GM03348 (cell line): Measurements from ENCODE around the gene TMEM165.

ENCODE experiments used
- DNase-seq: peaks from one replicate; pipeline ENCODE4 v3.0.0; 2012; ENCODE audit warnings: low spot score

The TMEM165 gene

DNA sequence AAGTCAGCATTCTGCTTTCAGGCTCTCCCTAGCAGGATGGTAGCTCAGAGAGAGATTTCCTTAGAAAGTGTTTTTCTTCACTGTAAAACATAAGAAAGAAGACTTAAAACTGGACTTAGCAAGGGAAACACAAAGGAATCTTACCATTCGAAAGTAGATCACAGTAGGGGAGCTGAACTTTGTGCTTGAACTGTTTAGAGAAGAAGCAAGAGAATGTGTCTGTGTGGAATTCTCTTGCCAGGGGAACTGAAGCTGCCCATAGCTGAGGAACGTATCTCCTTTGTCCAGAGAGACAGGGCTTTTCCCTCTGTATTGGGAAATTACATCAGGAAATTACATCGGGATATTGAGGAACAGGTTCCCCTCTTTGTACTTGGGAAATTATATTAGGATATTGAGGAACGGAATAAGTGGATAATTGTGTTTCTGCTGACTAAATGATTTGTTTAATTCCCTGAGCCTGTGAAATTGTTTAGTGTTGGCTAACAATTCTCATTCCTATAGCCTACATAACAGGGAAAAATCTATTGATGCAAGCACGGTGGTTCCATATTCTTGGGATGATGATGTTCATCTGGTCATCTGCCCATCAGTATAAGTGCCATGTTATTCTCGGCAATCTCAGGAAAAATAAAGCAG is 28.6 kb upstream of the TMEM165 start:
- DNase-seq, result no peak

DNA sequence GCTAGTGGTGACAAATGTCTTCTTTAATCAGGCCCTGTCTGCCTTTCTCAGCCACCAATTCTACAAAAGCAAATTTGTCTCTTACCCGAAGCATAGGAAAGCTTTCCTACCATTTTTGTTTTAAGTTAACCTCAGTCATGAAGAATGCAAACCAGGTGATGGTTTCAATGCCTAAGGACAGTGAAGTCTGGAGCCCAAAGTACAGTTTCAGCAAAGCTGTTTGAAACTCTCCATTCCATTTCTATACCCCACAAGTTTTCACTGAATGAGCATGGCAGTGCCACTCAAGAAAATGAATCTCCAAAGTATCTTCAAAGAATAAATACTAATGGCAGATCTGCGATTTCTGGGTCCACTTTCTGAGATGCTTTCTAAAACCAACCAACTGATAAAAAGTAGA is 25.8 kb upstream of the TMEM165 start:
- no peak for DNase-seq

DNA sequence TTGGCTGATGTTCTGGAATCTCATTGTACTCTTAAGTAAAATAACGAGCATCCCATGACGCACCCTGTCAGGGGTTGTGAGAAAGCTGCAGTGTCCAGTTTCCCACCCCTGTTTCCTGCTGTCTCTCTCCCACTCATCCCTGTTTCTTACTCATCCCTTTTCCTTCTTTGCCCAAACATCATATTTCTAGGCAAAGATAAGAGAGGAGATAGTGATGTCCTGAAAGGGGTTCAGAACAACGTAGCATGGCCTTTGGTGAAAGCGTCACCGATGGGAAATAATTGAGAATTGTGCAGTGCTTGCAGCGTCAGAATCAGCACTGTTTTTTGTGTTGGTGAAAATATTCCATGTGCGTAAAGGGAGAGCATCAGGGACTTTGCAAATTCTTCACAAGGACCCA is 23.5 kb upstream of the TMEM165 start:
- DNase-seq, result no peak

DNA sequence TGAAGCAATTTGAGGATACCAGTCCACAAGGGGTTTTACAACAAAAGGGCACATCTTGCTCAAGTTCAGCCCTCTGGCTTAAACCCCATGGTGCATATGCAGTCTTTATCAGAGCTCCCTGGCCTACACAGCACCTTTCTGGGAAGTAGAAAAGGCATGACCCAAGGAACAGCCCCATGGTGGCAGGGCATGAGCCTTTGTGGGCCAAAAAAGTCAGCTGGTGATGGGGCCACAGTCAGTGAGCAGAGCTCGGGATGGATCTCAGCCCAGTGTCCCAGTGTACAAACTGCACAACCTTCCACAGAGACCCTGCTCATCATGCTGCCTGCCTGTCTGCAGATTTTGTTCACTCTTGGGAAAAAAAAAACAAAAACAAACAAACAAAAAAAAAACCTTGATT is 22.3 kb upstream of the TMEM165 start:
- no peak for DNase-seq

DNA sequence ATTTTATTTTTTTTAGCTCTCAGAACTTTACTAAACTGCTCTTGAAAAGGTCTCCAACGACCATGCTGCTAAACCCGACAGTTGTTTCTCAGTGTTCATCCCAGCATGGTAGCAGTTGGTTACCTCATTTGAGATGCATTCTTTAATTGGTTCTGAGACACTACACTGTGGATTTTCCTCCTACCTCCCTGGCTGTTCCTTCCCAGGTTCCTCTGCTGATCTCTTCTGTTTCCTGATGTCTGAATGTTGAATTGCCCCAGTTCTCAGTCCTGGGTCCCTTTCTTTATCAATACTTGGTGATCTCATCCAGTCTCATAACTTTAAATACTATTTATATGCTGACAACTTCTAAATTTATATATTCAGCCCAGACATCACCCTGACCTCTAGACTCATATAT is 19.1 kb upstream of the TMEM165 start:
- DNase-seq, result no peak

DNA sequence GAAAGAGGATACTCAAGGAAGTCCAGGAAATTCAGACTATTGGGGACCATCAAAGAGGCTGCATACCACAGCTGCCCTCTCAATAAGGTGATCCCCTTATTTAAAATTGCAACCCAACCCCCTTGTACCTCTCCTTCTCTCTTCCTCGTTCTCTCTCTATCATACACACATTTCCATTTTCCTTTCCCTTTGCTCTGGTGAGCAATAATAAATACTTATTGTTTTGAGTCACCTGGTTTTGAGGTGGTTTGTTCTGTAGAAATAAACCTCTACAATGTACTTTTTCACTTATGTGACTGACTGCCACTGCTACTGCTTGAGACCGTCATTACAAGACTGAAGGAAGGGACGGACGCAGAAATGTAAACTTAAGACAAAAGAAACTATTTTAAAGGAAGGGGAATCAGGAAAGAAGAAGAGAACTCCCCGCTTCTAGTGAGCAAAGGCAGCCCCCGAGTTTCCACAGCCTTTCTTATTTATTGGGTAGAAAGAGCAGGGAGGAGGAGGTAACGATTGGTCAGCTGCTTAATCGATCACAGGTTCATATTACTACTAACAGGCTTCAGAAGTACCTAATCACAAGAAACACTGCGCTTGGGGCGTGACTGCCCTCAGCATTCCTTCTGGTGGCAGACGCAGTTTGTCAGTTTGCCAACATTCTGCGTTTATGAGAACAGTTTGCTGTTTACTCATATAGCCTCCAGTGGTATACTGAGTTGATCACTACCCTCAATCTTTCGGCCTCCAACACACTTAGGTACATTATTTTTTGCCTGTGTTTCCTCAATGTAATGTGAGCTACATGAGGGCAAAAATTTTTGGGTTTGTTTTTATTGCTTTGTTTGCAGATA is 16.9 kb upstream of the TMEM165 start:
- no peak for DNase-seq

DNA sequence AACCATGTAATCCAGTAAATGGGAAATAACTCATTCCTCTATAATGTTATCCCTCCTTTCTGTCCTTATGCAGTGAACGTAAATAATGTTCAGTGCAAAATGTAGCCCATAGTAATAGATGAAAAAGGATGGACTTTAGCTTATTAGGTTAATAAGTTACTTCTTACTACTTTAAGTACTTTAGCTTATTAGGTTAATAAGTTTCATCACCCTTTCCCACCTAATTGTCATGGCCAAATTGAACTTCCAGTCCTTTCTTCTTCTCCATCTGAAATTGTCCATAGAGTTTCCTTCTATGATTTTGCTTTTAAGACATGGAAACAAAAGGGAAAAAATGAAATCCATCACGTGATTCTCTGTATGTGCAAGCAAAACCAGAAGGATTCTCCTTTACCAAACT is 15.2 kb upstream of the TMEM165 start:
- no peak for DNase-seq

DNA sequence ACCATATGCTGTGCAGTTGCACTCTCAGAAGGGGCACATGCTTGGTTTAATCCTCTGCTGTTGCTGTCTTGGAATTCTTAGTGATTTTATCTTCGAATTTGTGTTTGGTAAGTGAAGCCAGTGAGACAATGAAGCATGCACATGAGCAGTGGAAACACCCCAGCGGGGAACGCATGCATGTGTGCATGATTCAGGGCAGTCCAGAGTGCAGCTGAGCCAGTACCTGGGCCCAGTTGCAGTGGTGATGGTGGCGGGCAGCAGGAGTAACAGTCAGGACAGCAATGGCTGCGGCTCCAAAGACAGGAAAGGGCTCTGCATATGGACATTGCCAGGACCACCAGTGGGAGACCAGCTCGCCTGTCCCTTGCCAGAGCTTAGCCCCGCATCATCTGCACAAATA is 14.3 kb upstream of the TMEM165 start:
- DNase-seq, result no peak

DNA sequence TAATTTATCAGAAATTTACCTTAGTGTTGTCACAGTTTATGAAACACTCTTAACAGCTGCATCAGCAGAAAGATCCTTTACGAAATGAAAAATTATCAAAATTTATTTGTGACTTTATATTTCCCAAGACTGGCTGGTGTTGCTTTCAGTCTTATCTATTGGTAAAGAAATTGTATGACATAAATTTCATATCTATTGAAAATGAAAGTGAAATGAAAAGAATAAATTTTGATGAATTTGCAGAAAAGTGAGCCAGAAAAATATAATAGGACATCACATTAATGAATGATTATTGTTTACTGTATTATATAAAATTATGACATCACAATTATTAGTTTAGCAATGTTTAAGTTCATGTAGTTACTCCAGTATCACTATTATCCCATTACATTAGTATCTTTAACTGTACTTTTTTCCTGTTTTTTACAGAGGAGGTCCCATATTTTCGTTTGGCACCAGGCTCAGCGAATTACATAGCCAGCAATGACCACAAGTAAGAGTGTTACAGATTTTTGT is 13.2 kb upstream of the TMEM165 start:
- no peak for DNase-seq

DNA sequence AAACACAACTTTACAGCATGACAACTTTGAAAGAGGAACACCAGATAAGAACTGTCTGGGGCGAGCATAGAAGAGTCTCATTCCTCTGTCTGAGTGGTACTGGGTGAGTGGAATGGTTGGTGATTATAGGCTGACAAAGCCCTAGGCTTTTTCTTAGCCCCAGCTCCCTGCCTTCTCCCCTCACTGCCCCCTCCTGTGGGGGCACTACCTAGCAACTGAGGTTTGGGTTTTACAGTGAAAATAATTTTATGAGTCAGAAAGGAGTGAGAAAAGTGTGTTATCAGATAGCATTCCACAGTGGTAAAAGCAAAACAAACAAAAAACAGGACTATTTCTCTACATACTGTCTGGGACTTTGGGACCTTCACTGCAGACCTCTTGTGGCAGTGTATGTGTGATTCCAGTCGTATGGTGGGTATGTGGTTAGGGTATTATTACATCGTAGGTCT is 10.5 kb upstream of the TMEM165 start:
- no peak for DNase-seq

DNA sequence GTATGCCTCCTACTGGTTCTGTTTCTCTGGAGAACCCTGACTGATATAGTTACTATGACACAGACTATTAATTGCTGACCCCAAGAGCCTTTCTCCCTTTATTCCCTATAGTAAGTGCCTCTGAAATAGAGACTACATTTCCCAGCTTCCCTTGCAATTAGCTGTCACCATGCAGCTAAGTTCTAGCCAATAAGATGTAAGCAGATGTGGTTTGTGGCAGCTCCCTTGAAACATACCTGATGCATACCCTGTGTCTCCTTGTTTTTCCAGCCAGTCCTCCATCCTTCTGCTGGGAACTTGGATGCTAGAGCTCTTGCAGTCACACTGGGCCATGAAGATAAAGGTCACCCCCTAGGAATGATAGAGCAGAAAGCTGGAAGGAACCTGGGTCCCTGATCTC is 9.7 kb upstream of the TMEM165 start:
- peak; percentile 12 for DNase-seq

DNA sequence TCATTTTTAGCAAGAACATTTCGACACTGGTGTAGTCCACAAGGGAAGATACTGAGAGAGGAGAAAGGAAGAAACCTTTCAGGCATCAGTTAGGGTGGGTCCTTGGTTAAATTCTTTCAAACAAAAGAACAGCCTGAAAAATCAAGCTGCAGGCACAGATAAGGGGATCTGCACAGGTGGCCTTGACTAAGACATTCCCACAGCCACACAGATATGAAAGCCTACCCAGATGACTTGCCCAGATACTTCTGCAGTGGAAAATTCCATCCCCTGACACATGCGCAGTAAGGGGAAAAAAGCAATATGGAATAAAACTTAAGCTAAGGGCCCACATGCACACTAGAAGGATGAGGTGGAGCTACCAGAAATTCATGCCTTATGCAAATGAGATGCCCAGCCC is 8.9 kb upstream of the TMEM165 start:
- no peak for DNase-seq

DNA sequence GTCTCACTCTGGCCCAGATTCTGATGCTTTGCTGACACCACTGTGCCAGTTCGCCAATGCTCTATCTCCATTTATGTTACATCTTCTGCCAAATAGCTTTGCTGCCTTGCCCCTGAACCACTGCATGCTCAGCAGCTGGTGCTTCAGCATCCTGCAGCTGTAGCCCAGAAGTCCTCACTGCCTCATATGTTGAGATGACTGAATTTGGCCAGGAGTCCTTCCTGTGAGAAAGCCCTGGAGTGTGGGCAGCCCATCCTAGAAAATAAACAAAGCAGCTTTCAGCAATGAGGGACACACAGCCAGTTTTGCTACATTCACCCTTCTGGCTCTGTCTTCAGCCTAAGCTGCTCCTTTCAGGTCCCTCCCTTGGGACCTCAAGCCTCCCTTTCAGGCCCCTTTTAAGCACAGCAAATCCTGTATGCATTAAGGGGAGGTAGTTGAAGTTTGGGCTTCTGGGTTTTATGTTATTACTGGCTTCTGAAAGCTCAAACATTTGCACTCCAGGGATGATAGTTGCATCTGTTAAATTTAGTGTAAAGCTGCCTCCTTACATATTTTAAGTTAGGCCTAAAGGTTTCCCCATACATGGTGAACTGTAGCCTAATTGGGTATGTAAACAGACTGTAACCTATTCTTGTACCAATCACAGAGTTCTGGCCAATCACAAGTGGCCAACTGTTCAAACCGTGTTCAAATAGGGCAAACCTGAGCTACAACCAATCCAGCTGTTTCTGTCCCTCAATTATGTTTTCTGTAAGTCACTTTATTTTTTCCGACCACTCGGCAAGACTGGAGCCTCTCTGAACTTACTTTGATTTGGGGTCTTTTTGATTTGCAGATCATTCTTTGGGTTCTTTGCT is 2.1 kb upstream of the TMEM165 start:
- peak; percentile 37 for DNase-seq

DNA sequence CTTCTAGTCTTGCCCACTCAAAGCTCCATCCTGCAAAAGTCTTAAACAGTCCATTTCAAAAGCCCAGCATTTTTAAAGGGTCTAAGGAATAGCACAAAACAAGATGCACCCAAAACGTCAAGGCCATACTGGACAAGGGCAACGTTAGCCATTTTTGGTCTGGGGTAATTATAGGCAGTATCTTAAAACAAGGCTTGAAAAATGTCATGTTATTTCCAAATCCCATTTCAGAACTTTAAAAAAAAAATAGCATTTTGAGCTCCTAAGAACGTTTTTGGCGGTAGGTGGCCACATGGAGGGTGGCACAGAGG is 584 bp upstream of the TMEM165 start:
- DNase-seq, result no peak

DNA sequence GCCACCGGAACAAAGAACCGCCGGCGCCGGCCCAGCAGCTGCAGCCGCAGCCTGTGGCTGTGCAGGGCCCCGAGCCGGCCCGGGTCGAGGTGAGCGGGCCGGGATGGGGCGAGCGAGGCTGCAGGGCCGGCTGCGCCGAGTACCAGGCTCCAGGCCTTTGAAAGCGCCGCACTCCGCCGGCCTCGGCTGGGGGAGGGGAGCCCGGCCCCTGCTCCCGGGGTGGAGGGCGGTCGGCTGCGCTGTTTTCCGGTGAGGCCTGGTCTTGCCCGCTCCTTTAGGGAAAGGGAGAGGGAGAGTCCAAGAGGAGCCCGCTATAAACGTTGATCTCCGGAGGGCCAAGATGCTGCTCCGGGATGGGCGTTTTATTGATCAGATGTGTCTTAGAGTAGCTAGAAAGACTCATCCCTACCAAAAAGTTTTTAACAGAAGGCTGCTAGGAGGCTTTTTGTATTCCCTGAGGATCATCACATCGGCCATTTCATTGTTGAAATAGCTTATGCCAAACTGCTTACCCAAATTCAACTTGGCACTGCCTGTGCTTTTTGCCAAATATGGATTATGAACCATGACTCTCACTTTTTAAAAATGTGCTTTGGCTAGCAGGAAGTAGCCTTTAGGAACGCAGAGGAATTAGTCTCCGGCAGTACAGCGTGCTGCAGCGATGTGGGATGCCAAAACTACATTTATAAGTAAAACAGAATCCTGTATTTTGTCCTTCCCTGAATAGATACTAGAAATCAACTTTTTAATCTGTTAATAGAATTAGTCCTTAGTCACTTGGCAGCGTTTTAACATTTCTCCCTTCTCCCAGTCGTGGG is 760 bp downstream of the TMEM165 start:
- DNase-seq, result peak; percentile 59

DNA sequence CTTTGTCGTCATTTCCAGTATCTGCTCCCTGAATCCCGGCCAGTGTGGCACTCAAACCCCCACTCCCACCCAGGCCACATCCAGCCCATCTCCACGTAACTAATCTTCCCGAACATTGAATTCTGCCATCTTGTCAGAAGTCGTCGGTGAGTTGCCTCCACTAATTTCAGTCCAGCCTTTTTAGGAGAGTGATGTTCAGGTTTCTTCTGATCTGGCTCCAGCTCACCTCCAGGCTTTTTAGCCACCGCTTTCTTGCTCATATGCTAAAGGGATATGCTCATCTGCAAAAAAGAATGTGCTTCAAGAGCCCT is 1.3 kb downstream of the TMEM165 start:
- peak; percentile 23 for DNase-seq

DNA sequence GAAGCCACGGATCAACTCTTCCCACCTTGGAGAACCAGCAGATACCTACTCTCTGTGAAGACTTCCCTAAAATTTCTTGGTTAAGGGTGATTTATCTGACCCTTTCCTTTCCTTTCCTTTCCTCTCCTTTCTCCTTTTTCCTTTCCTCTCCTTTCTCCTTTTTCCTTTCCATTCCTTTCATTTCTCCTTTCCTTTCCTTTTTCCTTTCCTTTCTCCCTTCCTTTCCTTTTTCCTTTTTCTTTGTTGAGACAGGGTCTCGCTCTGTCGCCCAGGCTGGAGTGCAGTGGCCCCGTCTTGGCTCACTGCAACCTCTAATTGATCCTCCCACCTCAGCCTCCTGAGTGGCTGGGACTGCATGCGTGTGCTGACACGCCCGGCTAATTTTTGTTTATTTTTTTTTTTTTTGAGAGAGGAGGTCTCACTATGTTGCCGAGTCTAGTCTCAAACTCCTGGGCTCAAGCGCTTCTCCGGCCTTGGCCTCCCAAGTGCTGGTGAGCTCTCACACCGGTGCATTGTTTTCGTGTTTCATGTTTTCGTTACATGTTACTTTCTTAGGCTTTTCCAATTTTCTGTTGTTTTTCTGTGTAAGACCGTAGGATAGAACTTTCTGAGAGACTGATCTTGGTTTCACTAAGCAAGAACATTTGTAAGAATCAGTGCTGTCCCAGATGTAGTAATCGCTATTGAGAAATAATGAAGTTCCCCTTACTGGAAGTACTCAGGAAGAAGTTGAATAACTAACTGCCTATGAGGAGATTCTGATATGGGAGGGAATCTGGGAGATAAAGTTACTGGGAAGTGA is 2.0 kb downstream of the TMEM165 start:
- peak; percentile 44 for DNase-seq

DNA sequence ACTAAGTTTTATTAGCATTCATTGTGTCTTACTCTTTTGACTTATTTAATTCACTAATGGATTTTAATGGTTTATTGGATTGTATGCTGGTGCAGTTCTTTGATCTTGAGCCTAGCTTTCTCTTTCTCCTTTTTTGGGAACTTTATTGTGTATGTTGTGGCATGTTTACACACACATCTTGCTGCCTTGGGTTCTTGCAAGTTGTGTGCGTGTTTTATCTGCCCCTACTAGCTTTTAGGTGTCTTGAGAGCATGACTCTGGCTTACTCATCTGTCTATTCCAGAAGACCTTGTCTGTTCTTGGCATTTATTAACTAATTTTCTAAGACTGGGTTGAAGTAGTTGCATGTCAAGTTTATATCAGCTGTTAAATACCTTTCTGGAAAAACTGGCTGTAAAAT is 2.7 kb downstream of the TMEM165 start:
- DNase-seq, result peak; percentile 10

DNA sequence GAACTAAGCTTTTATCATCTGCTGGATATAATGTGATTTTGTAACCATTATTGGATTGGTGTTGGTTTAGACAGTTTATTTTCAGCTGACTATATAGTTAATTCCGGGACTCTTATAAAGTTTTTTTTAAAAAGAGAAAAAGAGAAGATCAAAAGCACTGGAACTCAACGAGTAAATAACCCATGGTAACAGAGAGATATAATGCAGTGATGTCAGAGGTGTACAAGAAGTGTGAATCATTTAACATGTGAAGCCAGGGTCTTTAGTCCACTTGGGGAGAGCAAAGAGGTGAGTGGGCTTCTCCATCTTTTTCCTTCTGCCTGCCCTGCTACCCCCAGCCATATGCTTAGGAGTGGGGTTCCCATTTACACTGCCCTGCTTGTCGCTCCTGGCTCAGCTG is 3.2 kb downstream of the TMEM165 start:
- no peak for DNase-seq

DNA sequence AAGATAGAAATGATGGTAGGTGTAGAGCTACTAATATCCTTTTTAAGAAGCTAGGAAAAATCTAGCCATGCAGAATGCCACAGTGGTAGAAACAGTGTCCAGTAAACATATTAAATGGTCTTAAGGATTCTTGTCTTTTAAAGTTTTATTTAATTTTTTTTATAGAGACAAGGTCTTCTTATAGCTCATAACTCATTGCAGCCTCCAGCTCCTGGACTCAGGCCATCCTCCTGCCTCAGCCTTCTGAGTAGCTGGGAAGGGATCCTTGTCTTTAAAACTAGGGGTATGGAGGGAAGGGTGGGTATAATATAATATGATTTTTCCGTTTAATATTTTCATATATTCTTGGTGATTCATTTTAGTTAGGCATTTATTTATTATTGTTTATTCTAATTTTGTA is 3.8 kb downstream of the TMEM165 start:
- DNase-seq, result no peak

DNA sequence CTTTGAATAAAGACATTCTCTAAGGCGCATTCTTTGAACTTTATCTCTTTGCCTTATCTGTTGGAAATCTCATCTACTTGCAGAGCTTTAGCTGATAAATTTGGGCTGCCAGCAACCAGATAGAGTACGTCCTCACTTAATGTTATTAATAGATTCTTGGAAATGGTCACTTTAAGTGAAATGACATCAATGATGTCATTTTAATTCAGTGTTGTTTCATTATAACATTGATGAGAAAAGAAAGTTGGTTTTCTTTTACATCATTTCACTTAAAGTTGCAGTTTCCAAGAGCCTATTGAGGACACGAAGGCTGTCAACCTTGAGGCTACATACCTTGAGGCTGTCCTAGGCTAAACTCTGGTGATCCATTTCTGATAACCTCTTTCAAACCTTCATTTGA is 9.3 kb downstream of the TMEM165 start:
- no peak for DNase-seq
